ENCODE results near the gene NSDHL.

- TF ChIP-seq CTCF (IDR thresholded peaks at IDR 0.05) (no peak), POLR2A (IDR thresholded peaks at IDR 0.05) (no peak)
Observed at GRCh38 chrX:152798945-152799344, 31.9 kb upstream of the NSDHL start.

Data from esophagus squamous epithelium (tissue), 4 donors.